ENCODE results near the gene MRPS23. TPM values are rescaled to one million over a fixed set of nuclear protein-coding genes. Genes with fewer than 3 reads are reported as not detected.

The MRPS23 gene
- total and polyA plus RNA-seq, 2 of the 4 experiments (the other 2 are of a cell fraction): 23.5 to 37.3 TPM

DNA sequence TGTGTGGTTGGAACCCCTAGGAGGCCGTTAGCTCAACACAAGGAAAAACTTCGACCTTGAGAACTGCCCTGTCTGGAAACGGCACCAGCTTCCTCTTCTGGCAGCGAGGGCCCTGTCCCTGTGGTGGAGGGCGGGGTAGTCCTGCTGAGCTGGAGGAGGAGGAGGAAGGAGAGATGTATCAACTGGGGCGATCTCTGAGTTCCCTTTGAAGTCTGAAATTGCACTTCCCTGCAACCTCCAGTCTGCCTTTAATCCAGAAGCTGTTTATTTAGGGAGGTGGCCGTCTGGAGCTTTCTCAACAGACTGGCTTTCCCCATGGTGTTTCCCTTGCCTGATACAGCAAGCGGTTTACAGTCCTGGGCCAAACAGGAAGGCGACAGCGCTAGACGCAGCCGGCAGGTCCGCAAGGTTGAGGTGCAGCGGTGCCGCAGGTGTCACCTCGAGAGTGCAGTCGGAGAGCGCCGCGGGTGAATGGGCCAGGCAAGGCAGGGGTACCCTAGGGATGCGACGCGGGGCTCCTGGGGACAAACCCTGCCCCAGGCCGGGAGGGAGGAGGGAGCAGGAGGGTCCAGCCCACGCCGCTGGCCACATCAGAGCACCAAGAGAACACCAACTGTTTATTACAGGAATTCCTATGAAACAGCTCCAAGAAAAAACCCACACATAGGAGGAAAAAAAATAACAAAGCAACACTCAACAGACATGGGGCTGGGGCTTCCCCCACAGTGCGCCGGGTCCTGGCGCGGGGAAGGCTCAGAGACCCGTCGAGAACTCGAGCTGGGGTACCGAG is 11.4 kb upstream of the MRPS23 start:
- H2BK5ac ChIP-seq (ENCODE audit: low read depth, low read length, poor library complexity, severe bottlenecking): peak overlapping the region; percentile 61
- peak overlapping the region; percentile 66 for H2BK120ac ChIP-seq (ENCODE audit: low read depth, low read length)
- peak overlapping the region; percentile 23 to 45; a peak in 2 of 4 replicates for H4K8ac ChIP-seq (ENCODE audit: low read depth in 2 of 2, low read length in 2 of 2)
- peak overlapping the region; percentile 4; the same call in 1 of the 2 replicates for H3K18ac ChIP-seq (ENCODE audit: low read depth, low read length)
- no peaks in the 10 kb centered on the region for H3K9me3 ChIP-seq (ENCODE audit: control insufficient read depth, insufficient read depth, low read length)
- peaks cover 11% of the 10 kb centered on the region for H3K36me3 ChIP-seq (ENCODE audit: control insufficient read depth, insufficient read depth, low read length)
- peak overlapping the region; percentile 87 for H2AFZ ChIP-seq (replicated peaks; ENCODE audit: low read length, poor library complexity)
- H2AK5ac ChIP-seq (ENCODE audit: low read depth, low read length): peak overlapping the region; percentile 92
- peak overlapping the region; percentile 67; the same call in 1 of the 2 replicates for H3K23ac ChIP-seq (ENCODE audit: low read depth, low read length)
- ATAC-seq (ENCODE audit: low read depth) (peak; percentile 67), DNase-seq (peak; percentile 60)
- H4K5ac ChIP-seq (ENCODE audit: low read depth, low read length): peak overlapping the region; percentile 25
- H3K56ac ChIP-seq (ENCODE audit: extremely low read depth, insufficient read depth, low read length): no peak overlapping the region
- peak overlapping the region; percentile 75 for H3K27ac ChIP-seq (ENCODE audit: insufficient read depth, low read length)
- H2BK20ac ChIP-seq (ENCODE audit: low read depth, low read length): peak overlapping the region; percentile 47; the same call in 1 of the 2 replicates
- ChIA-PET POLR2A (ENCODE audit: unreplicated experiment) (interaction anchor here (0.5 to 1.3 kb wide), 5 partner anchors 9 to 112 kb away, joined by 3 to 6 read pairs (median 4); no protein-coding TSS in a partner anchor), CTCF (interaction anchor here (1.0 to 2.2 kb wide), 5 partner anchors 15 to 751 kb away, joined by 3 to 7 read pairs (median 3); partner anchors contain the start of gene SRSF1)
- H3K9ac ChIP-seq (ENCODE audit: low read depth, low read length): peak overlapping the region; percentile 43; the same call in 1 of the 2 replicates
- peaks cover 0 to 2% of the 10 kb centered on the region in 2 experiments; a peak in 1 of 4 replicates for H3K79me1 ChIP-seq (ENCODE audit: low read depth in 1 of 2, low read length in 2 of 2)
- peak overlapping the region; percentile 93 for H2AK9ac ChIP-seq (replicated peaks; ENCODE audit: low read depth, low read length, poor library complexity)
- intact Hi-C loops (cut with micrococcal nuclease): loop anchor here (1.0 kb wide), 1 partner anchor 14 kb away; no protein-coding TSS in a partner anchor
- H4K91ac ChIP-seq (ENCODE audit: insufficient read depth, low read depth, low read length): peak overlapping the region; percentile 79
- H3K4me2 ChIP-seq (ENCODE audit: low read depth, low read length): peak overlapping the region; percentile 63
- no TSS peak for BruUV-seq (replicated peaks)
- peak overlapping the region; percentile 79 for H3K4ac ChIP-seq (ENCODE audit: low read depth, low read length)
- H3K27me3 ChIP-seq (ENCODE audit: control insufficient read depth, insufficient read depth, low read length): no peaks in the 10 kb centered on the region
- peaks cover 18% of the 10 kb centered on the region for H3K4me1 ChIP-seq (ENCODE audit: control insufficient read depth, insufficient read depth, low read length)
- in situ Hi-C loops (cut with MboI; ENCODE audit: low sequenced_read_pairs): loop anchor here (25.0 kb wide), 1 partner anchor 476 kb away; the partner anchor contains the start of gene TSPOAP1
- 17% methylated on average over 6 of the region's 34 CpGs; no CpG with 5 or more reads in 1 of the 2 experiments for WGBS, 2 experiments (ENCODE audit: extremely low coverage in 2 of 2, insufficient read length in 1 of 2)
- peak overlapping the region; percentile 45; the same call in 2 of the 3 replicates for H2BK15ac ChIP-seq (ENCODE audit: low read depth, low read length)
- dilution Hi-C loops (cut with HindIII; ENCODE audit: low sequenced_read_pairs, unreplicated experiment): loop anchor here (25.0 kb wide), 1 partner anchor 126 kb away; the partner anchor contains the start of gene VEZF1
- H3K14ac ChIP-seq (replicated peaks; ENCODE audit: low read depth, low read length): peak overlapping the region; percentile 67; the same call in 1 of the 2 replicates
- H3K9me1 ChIP-seq (ENCODE audit: insufficient read depth, low read length): no peaks in the 10 kb centered on the region; the same call in 1 of the 2 replicates
- TF ChIP-seq NFE2L2 (IDR thresholded peaks at IDR 0.05; ENCODE audit: low read depth, low read length) (no peak), MAZ (IDR thresholded peaks at IDR 0.05; ENCODE audit: borderline replicate concordance, low read depth, low read length) (0 out of 2 replicates have a peak, but pooled peaks have one; percentile 19), RAD21 (IDR thresholded peaks at IDR 0.05; ENCODE audit: low read length) (peak; percentile 2; the same call in 1 of the 2 replicates), SMC3 (IDR thresholded peaks at IDR 0.05; ENCODE audit: low read depth, low read length) (peak; percentile 10; the same call in 1 of the 2 replicates), POLR2A (IDR thresholded peaks at IDR 0.05; ENCODE audit: low read depth, low read length) (no peak), RFX5 (IDR thresholded peaks at IDR 0.05; ENCODE audit: low read depth, low read length) (no peak), MAFK (IDR thresholded peaks at IDR 0.05; ENCODE audit: low read depth, low read length) (no peak)
- peak overlapping the region; percentile 28; the same call in 1 of the 2 replicates for H3K4me3 ChIP-seq (ENCODE audit: insufficient read depth, low read depth, low read length)
- H4K20me1 ChIP-seq (ENCODE audit: insufficient read depth, low read length): no peaks in the 10 kb centered on the region

All from IMR-90 (cell line).